HEK293 (cell line): ENCODE results near the gene ORC1.
A peak's percentile ranks its signal among the peaks of the same experiment; 100 is the strongest.

Source experiments
- EGR2 ChIP-seq: fragments of 450-650 bp; formaldehyde crosslinking; IDR thresholded peaks from 2 replicates; pipeline ENCODE4 v1.5.1; 2016; ENCODE audit warnings: low read depth, missing biosample characterization, missing genetic modification characterization
- HOXC10 ChIP-seq: sonication (generic); formaldehyde crosslinking; IDR thresholded peaks from 2 replicates; pipeline ENCODE4 v1.8.1; 2023; ENCODE audit warnings: mild to moderate bottlenecking, missing genetic modification reagents
- KLF9 ChIP-seq: fragments of 450-650 bp; formaldehyde crosslinking; IDR thresholded peaks from 2 replicates; pipeline ENCODE4 v1.5.1; 2016; ENCODE audit warnings: missing biosample characterization, missing genetic modification characterization, low read depth
- PRDM2 ChIP-seq: fragments of 450-650 bp; formaldehyde crosslinking; IDR thresholded peaks from 2 replicates; pipeline ENCODE4 v1.5.1; 2016; ENCODE audit warnings: missing biosample characterization, missing genetic modification characterization, borderline replicate concordance
- SALL2 ChIP-seq: fragments of 450-650 bp; formaldehyde crosslinking; IDR thresholded peaks from 2 replicates; pipeline ENCODE4 v1.5.0; 2017; ENCODE audit warnings: missing biosample characterization, mild to moderate bottlenecking, missing genetic modification characterization, borderline replicate concordance
- TCF7L2 ChIP-seq: IDR thresholded peaks from 2 replicates; pipeline ENCODE4 v1.6.1; 2011; ENCODE audit warnings: low read depth, mild to moderate bottlenecking, inconsistent platforms, low read length, moderate library complexity, borderline replicate concordance
- ZBTB1 ChIP-seq: fragments of 450-650 bp; formaldehyde crosslinking; IDR thresholded peaks from 2 replicates; pipeline ENCODE4 v1.5.1; 2016; ENCODE audit warnings: missing biosample characterization, missing genetic modification characterization
- ZBTB21 ChIP-seq: fragments of 450-650 bp; formaldehyde crosslinking; IDR thresholded peaks from 2 replicates; pipeline ENCODE4 v1.5.1; 2017; ENCODE audit warnings: missing biosample characterization, missing genetic modification characterization
- ZBTB48 ChIP-seq: fragments of 450-650 bp; formaldehyde crosslinking; IDR thresholded peaks from 2 replicates; pipeline ENCODE4 v1.5.1; 2016; ENCODE audit warnings: missing biosample characterization, missing genetic modification characterization
- ZNF114 ChIP-seq: fragments of 450-650 bp; formaldehyde crosslinking; IDR thresholded peaks from 2 replicates; pipeline ENCODE4 v1.5.0; 2017; ENCODE audit warnings: missing biosample characterization, missing genetic modification characterization
- ZNF133 ChIP-seq: fragments of 450-650 bp; formaldehyde crosslinking; IDR thresholded peaks from 2 replicates; pipeline ENCODE4 v1.5.1; 2016; ENCODE audit warnings: missing biosample characterization, missing genetic modification characterization
- ZNF157 ChIP-seq: fragments of 450-650 bp; formaldehyde crosslinking; IDR thresholded peaks from 2 replicates; pipeline ENCODE4 v1.5.1; 2016; ENCODE audit warnings: missing biosample characterization, missing genetic modification characterization
- ZNF175 ChIP-seq: fragments of 450-650 bp; formaldehyde crosslinking; IDR thresholded peaks from 2 replicates; pipeline ENCODE4 v1.5.1; 2016; ENCODE audit warnings: missing biosample characterization, missing genetic modification characterization
- ZNF211 ChIP-seq: fragments of 450-650 bp; formaldehyde crosslinking; IDR thresholded peaks from 2 replicates; pipeline ENCODE4 v1.5.1; 2016; ENCODE audit warnings: low read depth, missing biosample characterization, missing genetic modification characterization
- ZNF214 ChIP-seq: fragments of 450-650 bp; formaldehyde crosslinking; IDR thresholded peaks from 2 replicates; pipeline ENCODE4 v1.5.1; 2017; ENCODE audit warnings: missing biosample characterization, mild to moderate bottlenecking, missing genetic modification characterization, borderline replicate concordance
- ZNF239 ChIP-seq: fragments of 450-650 bp; formaldehyde crosslinking; IDR thresholded peaks from 2 replicates; pipeline ENCODE4 v1.5.1; 2016; ENCODE audit warnings: missing biosample characterization, missing genetic modification characterization
- ZNF274 ChIP-seq, 2 experiments: fragments of 200-500 bp in 1 of 2; fragments of 450-650 bp in 1 of 2; sonication (Bioruptor generic) in 1 of 2; formaldehyde crosslinking in 1 of 2; IDR thresholded peaks; 2 replicates each; pipeline versions ENCODE4 v1.5.1 to v1.6.1; 2014 to 2016; ENCODE audit warnings: borderline replicate concordance in 1 of 2, inconsistent platforms in 1 of 2, low read length in 1 of 2, missing biosample characterization in 1 of 2, missing genetic modification characterization in 1 of 2
- ZNF311 ChIP-seq: fragments of 450-650 bp; formaldehyde crosslinking; IDR thresholded peaks from 2 replicates; pipeline ENCODE4 v1.5.1; 2017; ENCODE audit warnings: missing biosample characterization, missing genetic modification characterization, borderline replicate concordance
- ZNF423 ChIP-seq: fragments of 450-650 bp; formaldehyde crosslinking; IDR thresholded peaks from 2 replicates; pipeline ENCODE4 v1.5.1; 2016; ENCODE audit warnings: missing biosample characterization, missing genetic modification characterization
- ZNF433 ChIP-seq: fragments of 450-650 bp; formaldehyde crosslinking; IDR thresholded peaks from 2 replicates; pipeline ENCODE4 v1.5.1; 2016; ENCODE audit warnings: missing biosample characterization, missing genetic modification characterization, low read depth
- ZNF514 ChIP-seq: fragments of 450-650 bp; formaldehyde crosslinking; IDR thresholded peaks from 2 replicates; pipeline ENCODE4 v1.5.1; 2016; ENCODE audit warnings: missing biosample characterization, missing genetic modification characterization
- ZNF558 ChIP-seq: fragments of 450-650 bp; formaldehyde crosslinking; IDR thresholded peaks from 2 replicates; pipeline ENCODE4 v1.5.1; 2016; ENCODE audit warnings: missing biosample characterization, missing genetic modification characterization
- ZNF585B ChIP-seq: fragments of 450-650 bp; formaldehyde crosslinking; IDR thresholded peaks from 2 replicates; pipeline ENCODE4 v1.5.1; 2016; ENCODE audit warnings: missing biosample characterization, missing genetic modification characterization
- ZNF621 ChIP-seq: fragments of 450-650 bp; formaldehyde crosslinking; IDR thresholded peaks from 2 replicates; pipeline ENCODE4 v1.5.1; 2017; ENCODE audit warnings: missing biosample characterization, missing genetic modification characterization
- ZNF623 ChIP-seq: fragments of 450-650 bp; formaldehyde crosslinking; IDR thresholded peaks from 2 replicates; pipeline ENCODE4 v1.5.1; 2016; ENCODE audit warnings: missing biosample characterization, missing genetic modification characterization
- ZNF624 ChIP-seq: fragments of 450-650 bp; formaldehyde crosslinking; IDR thresholded peaks from 2 replicates; pipeline ENCODE4 v1.5.1; 2017; ENCODE audit warnings: missing biosample characterization, missing genetic modification characterization
- ZNF654 ChIP-seq: fragments of 450-650 bp; formaldehyde crosslinking; IDR thresholded peaks from 2 replicates; pipeline ENCODE4 v1.5.1; 2016; ENCODE audit warnings: low read depth, missing biosample characterization, missing genetic modification characterization
- ZNF692 ChIP-seq: fragments of 450-650 bp; formaldehyde crosslinking; IDR thresholded peaks from 2 replicates; pipeline ENCODE4 v1.5.1; 2016; ENCODE audit warnings: missing biosample characterization, missing genetic modification characterization
- ZNF704 ChIP-seq: fragments of 450-650 bp; formaldehyde crosslinking; IDR thresholded peaks from 2 replicates; pipeline ENCODE4 v1.5.1; 2016; ENCODE audit warnings: missing biosample characterization, missing genetic modification characterization
- ZNF843 ChIP-seq: fragments of 450-650 bp; formaldehyde crosslinking; IDR thresholded peaks from 2 replicates; pipeline ENCODE4 v1.5.1; 2016; ENCODE audit warnings: missing biosample characterization, missing genetic modification characterization

ORC1 gene

GRCh38 chr1:52365746-52366516 is 38.3 kb downstream of the ORC1 start, which contains the start of gene CC2D1B (continued):
- TF ChIP-seq ZNF211: no peak
- TF ChIP-seq ZNF157: no peak
- no peak; the same call in 1 of the 2 replicates for TF ChIP-seq ZBTB1 (tag by site-specific recombination)
- TF ChIP-seq ZBTB21 (tag by site-specific recombination): no peak
- no peak for TF ChIP-seq ZNF623
- TF ChIP-seq ZBTB48: peak; percentile 58; the same call in 1 of the 2 replicates
- TF ChIP-seq KLF9 (tag by site-specific recombination): peak; percentile 70
- TF ChIP-seq ZNF585B (tag by site-specific recombination): 0 out of 2 replicates have a peak, but pooled peaks have one; percentile 18
- TF ChIP-seq ZNF433 (tag by site-specific recombination): no peak
- peak; percentile 30; the same call in 1 of the 2 replicates for TF ChIP-seq ZNF692 (tag by site-specific recombination)
- no peak for TF ChIP-seq ZNF114 (tag by site-specific recombination)
- no peak for TF ChIP-seq ZNF654 (tag by site-specific recombination)
- no peak for TF ChIP-seq ZNF133 (tag by site-specific recombination)
- 0 out of 2 replicates have a peak, but pooled peaks have one; percentile 31 for TF ChIP-seq HOXC10 (CRISPR knock-in tag)
- TF ChIP-seq ZNF514: no peak
- TF ChIP-seq ZNF558 (tag by site-specific recombination): no peak
- no peak for TF ChIP-seq ZNF423 (tag by site-specific recombination)
- no peak for TF ChIP-seq SALL2 (tag by site-specific recombination)
- no peak for TF ChIP-seq TCF7L2
- no peak for TF ChIP-seq ZNF311 (tag by site-specific recombination)
- TF ChIP-seq ZNF239: no peak
- no peak for TF ChIP-seq ZNF175 (tag by site-specific recombination)
- 0 out of 2 replicates have a peak, but pooled peaks have one; percentile 28 for TF ChIP-seq PRDM2 (tag by site-specific recombination)
- peak; percentile 73; the same call in 1 of the 2 replicates for TF ChIP-seq ZNF843 (tag by site-specific recombination)
- TF ChIP-seq ZNF214 (tag by site-specific recombination): no peak
- peak; percentile 80 for TF ChIP-seq EGR2
- TF ChIP-seq ZNF621 (tag by site-specific recombination): no peak
- no peak for TF ChIP-seq ZNF274 (IDR thresholded peaks at IDR 0.05; ENCODE audit: low read length)
- no peak for TF ChIP-seq ZNF274 (tag by site-specific recombination; IDR thresholded peaks at IDR 0.05; ENCODE audit: borderline replicate concordance)
- no peak for TF ChIP-seq ZNF624 (tag by site-specific recombination)
- TF ChIP-seq ZNF704 (tag by site-specific recombination): no peak
